ENCODE measurements around the gene FBXL17.

DNA sequence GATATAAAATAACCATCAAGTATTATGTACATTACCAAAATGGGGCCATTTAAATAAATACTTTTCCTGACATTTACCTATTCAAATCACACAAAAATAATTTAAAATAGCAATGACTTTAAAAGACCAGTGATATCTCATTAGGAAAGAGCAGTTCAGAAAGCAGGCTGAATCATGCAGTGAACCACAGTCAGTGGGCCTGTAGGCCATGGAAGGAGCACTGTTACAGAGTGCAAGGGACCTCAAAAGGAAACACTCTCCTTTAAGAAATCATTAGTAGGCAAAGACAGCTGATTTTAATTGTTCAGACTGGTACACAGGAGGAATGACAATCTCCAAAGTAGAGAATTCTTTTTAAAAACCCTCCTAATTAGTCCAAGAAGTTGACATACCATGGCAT, 427.6 kb downstream of the FBXL17 start:
- TF ChIP-seq EZH2 (IDR thresholded peaks at IDR 0.05; ENCODE audit: insufficient read depth, poor library complexity, severe bottlenecking) (no peak), EZH2phosphoT487 (IDR thresholded peaks at IDR 0.05; ENCODE audit: insufficient read depth, low read depth) (no peak)

All from GM23248 (cell line).